HepG2 (cell line): ENCODE results near the gene HLCS. TPM values are rescaled to one million over a fixed set of nuclear protein-coding genes. Genes with fewer than 3 reads are reported as not detected.

ENCODE experiments used
- ARNT2 ChIP-seq: sonication (generic); formaldehyde crosslinking; IDR thresholded peaks from 2 replicates; pipeline ENCODE4 v1.8.0; 2022; ENCODE audit warnings: mild to moderate bottlenecking, low read depth, missing genetic modification reagents, moderate library complexity
- FOXM1 ChIP-seq: sonication (generic); formaldehyde crosslinking; IDR thresholded peaks from 2 replicates; pipeline ENCODE4 v1.5.0; 2020; ENCODE audit warnings: missing genetic modification reagents
- GTF3A ChIP-seq: sonication (generic); formaldehyde crosslinking; conservative IDR thresholded peaks from 2 replicates; pipeline ENCODE4 v1.4.0; 2020; ENCODE audit warnings: mild to moderate bottlenecking, missing genetic modification reagents
- PRPF4 ChIP-seq: fragments of 200-400 bp; formaldehyde crosslinking; IDR thresholded peaks from 2 replicates; pipeline ENCODE4 v1.6.1; 2016; ENCODE audit warnings: low read length, low read depth; ENCODE audit not compliant: poor library complexity, severe bottlenecking
- SETDB1 ChIP-seq: sonication (generic); formaldehyde crosslinking; IDR thresholded peaks from 2 replicates; pipeline ENCODE4 v1.5.1; 2020; ENCODE audit warnings: missing genetic modification reagents, mild to moderate bottlenecking, borderline replicate concordance
- TAF1 ChIP-seq: sonication (generic); formaldehyde crosslinking; IDR thresholded peaks from 2 replicates; pipeline ENCODE4 v1.4.0; 2020; ENCODE audit warnings: missing genetic modification reagents
- TMF1 ChIP-seq: sonication (generic); formaldehyde crosslinking; IDR thresholded peaks from 2 replicates; pipeline ENCODE4 v1.8.1; 2022; ENCODE audit warnings: low read depth, missing genetic modification reagents
- ZNF317 ChIP-seq: sonication (generic); formaldehyde crosslinking; IDR thresholded peaks from 2 replicates; pipeline ENCODE4 v1.5.0; 2020; ENCODE audit warnings: mild to moderate bottlenecking, missing genetic modification reagents
- polyA plus RNA-seq, 8 experiments: library from polyadenylated mRNA; depleted of rRNA in 3 of 8; stranded (reverse) in 7 of 8; unstranded in 1 of 8; fragments of >200 nt; fragmentation: Illumina TruSeq in 4 of 8; extraction: Trizol in 4 of 8; gene quantifications; 2 replicates each; pipeline versions ENCODE4 v1.2.1 to v1.2.3, GENCODE V29; 2011 to 2016; ENCODE audit warnings: low read depth in 4 of 8, missing spikeins in 1 of 8, mixed read lengths in 1 of 8; ENCODE audit not compliant: insufficient read depth in 1 of 8
- total RNA-seq, 5 experiments: library from RNA; depleted of rRNA; stranded (reverse); fragments of >200 nt; fragmentation: Illumina TruSeq; extraction: Trizol; gene quantifications; 2 replicates each; pipeline ENCODE4 v1.2.3, GENCODE V29; 2016; ENCODE audit warnings: low read depth in 1 of 5
- TF ChIP-seq, protein P1 (sequence below): IDR thresholded peaks from 2 replicates; pipeline ENCODE4 v1.6.1; 2016; ENCODE audit warnings: missing genetic modification reagents, missing compliant biosample characterization
- TF ChIP-seq, protein P2 (sequence below): sonication (generic); formaldehyde crosslinking; IDR thresholded peaks from 2 replicates; pipeline ENCODE4 v1.5.0; 2020; ENCODE audit warnings: mild to moderate bottlenecking, missing genetic modification reagents, borderline replicate concordance

Gene HLCS
- total and polyA plus RNA-seq, 2 of the 13 experiments (the other 11 are each of a cell fraction or from before 2014, with no cell fraction given) = 7.9 to 12.3 TPM

DNA sequence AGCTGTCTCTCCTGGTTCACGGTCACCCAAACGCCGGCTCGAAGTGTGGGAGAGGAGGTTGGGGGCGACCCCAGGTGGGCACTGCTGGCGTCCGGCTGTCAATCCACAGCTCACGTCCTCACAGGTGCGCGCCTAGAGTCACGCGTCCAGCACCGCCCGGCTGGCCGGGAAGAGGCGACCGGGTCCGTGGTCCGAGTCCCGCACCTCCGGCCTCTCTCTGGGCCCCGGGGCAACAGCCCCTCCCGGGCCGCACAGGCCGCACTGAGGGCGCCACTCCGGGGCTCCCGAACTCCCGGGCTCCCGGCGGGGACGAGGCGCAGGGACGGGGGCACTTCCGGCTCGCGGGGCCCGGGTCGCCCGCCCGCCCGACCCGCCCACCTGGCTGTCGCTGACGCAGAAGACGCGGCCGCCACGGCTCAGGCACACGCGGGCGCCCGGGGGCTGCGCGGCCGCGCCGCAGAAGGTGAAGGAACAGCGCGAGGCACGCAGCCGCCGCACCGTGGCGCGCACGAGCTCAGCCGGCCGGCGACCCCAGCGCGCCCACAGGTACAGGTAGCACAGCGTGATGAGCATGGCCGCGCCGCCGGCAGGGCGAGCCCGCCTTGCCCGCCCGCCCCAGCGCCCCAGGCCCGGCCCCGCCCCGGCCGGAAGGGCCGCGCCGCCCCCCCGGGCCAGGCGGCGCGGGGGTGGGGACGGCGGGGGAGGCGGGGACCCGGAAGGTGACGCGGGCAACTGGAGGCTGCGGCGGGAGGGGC lies at the start of gene HLCS (continued):
- TF ChIP-seq, protein P1, sequence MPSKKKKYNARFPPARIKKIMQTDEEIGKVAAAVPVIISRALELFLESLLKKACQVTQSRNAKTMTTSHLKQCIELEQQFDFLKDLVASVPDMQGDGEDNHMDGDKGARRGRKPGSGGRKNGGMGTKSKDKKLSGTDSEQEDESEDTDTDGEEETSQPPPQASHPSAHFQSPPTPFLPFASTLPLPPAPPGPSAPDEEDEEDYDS (CRISPR knock-in tag) = no peak
- TF ChIP-seq FOXM1 (no peak), TAF1 (CRISPR knock-in tag) (peak; percentile 60), TMF1 (0 out of 2 replicates have a peak, but pooled peaks have one; percentile 48), SETDB1 (CRISPR knock-in tag) (no peak), ZNF317 (CRISPR knock-in tag) (0 out of 2 replicates have a peak, but pooled peaks have one; percentile 29), ARNT2 (CRISPR knock-in tag) (peak; percentile 36; the same call in 1 of the 2 replicates), PRPF4 (no peak), GTF3A (no peak)
- TF ChIP-seq, protein P2, sequence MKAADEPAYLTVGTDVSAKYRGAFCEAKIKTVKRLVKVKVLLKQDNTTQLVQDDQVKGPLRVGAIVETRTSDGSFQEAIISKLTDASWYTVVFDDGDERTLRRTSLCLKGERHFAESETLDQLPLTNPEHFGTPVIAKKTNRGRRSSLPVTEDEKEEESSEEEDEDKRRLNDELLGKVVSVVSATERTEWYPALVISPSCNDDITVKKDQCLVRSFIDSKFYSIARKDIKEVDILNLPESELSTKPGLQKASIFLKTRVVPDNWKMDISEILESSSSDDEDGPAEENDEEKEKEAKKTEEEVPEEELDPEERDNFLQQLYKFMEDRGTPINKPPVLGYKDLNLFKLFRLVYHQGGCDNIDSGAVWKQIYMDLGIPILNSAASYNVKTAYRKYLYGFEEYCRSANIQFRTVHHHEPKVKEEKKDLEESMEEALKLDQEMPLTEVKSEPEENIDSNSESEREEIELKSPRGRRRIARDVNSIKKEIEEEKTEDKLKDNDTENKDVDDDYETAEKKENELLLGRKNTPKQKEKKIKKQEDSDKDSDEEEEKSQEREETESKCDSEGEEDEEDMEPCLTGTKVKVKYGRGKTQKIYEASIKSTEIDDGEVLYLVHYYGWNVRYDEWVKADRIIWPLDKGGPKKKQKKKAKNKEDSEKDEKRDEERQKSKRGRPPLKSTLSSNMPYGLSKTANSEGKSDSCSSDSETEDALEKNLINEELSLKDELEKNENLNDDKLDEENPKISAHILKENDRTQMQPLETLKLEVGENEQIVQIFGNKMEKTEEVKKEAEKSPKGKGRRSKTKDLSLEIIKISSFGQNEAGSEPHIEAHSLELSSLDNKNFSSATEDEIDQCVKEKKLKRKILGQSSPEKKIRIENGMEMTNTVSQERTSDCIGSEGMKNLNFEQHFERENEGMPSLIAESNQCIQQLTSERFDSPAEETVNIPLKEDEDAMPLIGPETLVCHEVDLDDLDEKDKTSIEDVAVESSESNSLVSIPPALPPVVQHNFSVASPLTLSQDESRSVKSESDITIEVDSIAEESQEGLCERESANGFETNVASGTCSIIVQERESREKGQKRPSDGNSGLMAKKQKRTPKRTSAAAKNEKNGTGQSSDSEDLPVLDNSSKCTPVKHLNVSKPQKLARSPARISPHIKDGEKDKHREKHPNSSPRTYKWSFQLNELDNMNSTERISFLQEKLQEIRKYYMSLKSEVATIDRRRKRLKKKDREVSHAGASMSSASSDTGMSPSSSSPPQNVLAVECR (CRISPR knock-in tag) = peak; percentile 69
